ENCODE measurements around the gene CREB3L1.
A peak's percentile ranks its signal among the peaks of the same experiment; 100 is the strongest.
"Not testable (repeated sequence)": the region's sequence is repeated elsewhere in the genome, so short reads cannot be mapped to it uniquely, and the experiment has no call there.

CREB3L1 gene

DNA sequence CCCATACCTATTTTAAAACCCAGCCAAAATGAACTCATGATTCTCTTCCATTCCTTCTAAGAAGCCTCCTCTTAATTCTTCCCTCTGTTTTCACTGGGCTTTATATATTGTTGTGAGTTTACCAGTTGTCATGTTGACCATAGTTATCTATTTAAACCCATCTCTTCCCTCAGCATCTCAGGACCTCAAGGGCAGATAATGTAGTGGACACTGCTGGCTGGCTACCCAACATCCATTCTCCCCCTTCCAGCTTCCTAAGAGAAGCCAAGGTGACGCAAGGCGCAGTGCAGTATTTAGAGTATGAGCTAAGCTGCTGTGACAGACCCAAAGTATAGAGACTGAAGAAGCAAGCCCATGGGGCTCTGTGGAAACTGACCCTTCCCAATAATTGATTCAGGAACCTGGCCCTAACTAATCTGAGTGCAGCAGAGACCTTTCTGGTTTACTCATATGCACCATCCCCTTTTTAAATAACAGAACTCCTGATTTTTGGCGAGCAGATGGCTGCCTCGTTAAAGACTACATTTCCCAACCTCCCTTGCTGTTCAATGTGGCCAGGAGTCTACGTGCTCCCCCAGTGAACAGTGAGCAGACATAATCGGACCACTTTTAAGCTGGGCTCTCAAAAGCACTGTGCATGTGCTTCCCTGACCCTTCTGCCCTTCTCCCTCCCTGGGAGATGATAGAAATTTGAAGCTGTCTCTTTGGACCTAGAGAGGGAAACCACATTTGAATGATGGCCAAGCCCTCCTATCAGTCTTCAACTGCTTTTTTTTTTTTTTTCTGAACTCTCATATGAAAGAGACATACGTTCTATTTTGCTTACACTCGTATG is 28.1 kb upstream of the CREB3L1 start:
- DNase-seq = no peak

DNA sequence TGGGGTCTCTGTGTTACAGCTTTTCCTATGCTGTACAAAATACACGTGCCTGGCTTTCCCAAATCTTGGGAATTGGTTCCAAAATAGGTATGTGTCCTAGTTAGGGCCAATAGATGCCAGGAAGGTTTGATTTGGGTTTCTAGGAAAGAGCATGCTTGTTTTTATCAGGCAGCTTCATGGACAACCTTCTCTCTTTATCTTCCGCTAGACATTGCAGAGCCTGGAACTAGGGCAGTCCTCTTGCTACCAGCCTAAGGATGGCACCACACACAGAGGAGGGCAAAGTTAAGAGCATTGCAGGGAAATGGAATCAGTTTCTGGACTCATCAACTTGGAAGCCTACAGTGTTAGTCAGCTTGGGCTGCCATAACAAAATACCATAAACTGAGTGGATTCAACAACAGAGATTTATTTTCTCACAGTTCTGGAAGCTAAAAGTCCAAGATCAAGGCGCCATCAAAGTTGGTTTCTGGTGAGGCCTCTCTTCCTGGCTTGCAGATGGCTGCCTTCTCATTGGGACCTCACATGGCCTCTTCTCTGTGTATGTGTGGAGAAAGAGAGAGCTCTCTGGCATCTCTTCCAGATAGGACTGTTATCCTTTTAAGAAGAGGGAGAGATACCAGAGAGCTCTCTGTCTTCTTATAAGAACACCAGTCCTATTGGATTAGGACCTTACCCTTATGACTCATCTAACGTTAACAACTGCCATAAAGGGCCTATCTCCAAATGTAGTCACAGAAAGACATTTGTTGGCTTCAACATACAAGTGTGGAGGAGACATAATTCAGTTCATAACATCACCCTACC is 27.3 kb upstream of the CREB3L1 start:
- DNase-seq = no peak

GRCh38 chr11:46250745-46251052 is 26.8 kb upstream of the CREB3L1 start:
- no peak for DNase-seq

- no peak for DNase-seq
Measured at GRCh38 chr11:46251954-46252353, 25.5 kb upstream of the CREB3L1 start.

GRCh38 chr11:46252373-46252914 is 25.0 kb upstream of the CREB3L1 start:
- DNase-seq = no peak

GRCh38 chr11:46253258-46254132 is 24.0 kb upstream of the CREB3L1 start:
- no peak for DNase-seq

DNA sequence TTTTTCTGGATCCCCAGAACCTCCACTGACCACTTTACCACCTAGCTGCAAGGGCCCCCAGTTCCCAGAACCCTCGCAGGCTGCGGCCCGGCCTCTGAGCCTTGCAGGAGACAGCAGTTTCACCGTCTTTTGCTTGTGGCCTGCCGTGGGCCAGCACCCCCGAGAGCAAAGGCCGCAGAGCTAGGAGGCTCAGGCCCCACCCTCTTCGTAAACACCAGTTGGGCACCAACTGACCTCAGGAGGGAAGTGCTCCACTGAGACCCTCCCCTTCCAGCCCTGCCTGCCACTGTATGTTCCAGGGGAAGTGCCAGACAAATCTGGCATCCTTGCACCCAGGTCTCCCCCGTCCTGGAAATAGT is 23.4 kb upstream of the CREB3L1 start:
- DNase-seq = no peak

- no peak for DNase-seq
Measured at GRCh38 chr11:46256540-46257001, 20.9 kb upstream of the CREB3L1 start.

GRCh38 chr11:46259347-46259746 is 18.1 kb upstream of the CREB3L1 start:
- not testable (repeated sequence) for DNase-seq

DNA sequence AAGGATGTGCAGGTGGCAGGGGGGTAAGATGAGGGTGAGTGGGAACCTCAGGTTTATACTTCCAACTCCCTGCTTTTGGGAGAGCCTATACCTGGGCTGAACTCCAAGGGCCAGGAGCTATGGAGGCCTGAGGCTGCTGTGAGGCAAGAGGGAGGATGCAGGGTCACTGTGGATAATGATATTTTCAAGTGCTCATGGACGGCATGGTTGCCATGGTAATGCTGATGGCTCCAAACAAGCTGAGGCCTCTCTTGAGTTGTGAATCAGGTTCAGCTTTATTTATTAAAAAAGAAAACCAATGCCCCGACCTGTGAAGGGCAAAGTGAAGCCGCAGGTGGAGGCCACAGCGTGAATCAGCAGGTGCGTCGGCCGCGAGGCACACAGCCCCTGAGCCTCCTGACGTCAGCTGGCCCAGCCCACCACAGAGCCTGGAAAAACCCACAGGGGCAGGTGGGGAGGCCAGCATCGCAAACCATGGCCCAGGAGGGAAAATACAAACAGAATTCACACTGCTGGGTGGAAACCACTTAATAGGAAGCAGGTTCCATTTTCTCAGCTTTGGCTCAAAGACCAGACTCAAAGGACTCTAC is 17.4 kb upstream of the CREB3L1 start:
- no peak for DNase-seq

DNA sequence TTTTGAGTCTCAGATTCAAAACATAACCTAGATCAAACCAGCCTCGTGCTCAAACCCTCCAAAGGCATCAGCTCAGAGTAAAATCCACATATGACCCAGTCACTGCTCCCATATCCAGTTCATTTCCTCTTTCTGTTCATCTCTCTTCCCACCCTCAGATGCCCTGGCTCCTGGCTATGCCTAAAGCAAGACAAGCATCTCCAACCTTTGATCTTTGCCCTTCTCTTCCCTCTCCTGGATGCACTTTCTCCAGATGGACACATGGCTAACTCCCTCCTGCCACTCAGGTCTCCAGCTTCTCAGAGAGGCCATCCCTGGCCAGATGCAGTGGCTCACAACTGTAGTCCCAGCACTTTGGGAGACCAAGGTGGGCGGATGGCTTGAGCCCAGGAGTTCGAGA is 14.3 kb upstream of the CREB3L1 start:
- DNase-seq = no peak

DNA sequence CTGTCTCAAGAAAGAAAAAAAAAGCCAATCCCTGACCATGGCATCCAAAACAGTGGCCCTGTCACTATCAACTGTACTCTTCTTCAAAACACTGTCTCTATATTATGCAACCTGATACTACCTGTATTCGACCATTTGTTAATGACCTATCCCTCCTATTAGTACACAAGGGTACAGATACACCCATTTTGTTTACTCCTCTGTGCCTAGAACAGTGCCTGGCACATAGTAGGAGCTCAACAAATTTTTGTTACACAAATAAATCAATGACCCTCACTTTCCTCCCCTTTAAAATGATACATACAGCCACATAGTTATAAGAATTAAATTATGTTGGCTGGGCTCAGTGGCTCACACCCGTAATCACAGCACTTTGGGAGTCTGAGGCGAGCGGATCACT is 13.4 kb upstream of the CREB3L1 start:
- no peak for DNase-seq

- no peak for DNase-seq
Measured at GRCh38 chr11:46264976-46265375, 12.5 kb upstream of the CREB3L1 start.

DNA sequence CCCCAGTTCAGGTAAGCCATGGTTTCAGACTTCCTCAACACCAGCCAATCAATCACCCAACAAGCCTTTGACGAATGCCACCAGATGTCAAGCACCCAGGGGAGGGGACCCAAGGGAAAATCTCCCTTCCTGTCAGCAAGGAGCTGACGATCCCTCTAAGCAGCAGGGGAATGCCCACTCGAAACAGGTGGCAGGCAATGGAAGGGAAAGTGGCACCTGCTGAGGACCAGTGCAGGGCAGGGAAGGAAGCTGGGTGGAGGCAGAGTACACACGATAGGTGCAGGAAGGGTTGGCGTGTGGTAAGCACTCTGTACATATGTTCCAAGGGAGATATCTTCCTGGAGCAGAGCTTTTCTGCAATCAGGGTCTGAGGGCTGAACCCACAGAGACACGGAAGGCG is 11.7 kb upstream of the CREB3L1 start:
- no peak for DNase-seq

- DNase-seq = no peak
Measured at GRCh38 chr11:46267930-46268329, 9.5 kb upstream of the CREB3L1 start.

GRCh38 chr11:46270684-46271083 is 6.8 kb upstream of the CREB3L1 start:
- DNase-seq = peak; percentile 56

- DNase-seq = no peak
Measured at GRCh38 chr11:46271407-46271806, 6.1 kb upstream of the CREB3L1 start.

GRCh38 chr11:46271875-46272815 is 5.3 kb upstream of the CREB3L1 start:
- no peak for DNase-seq

GRCh38 chr11:46272816-46273427 is 4.5 kb upstream of the CREB3L1 start:
- peak; percentile 91 for DNase-seq

DNA sequence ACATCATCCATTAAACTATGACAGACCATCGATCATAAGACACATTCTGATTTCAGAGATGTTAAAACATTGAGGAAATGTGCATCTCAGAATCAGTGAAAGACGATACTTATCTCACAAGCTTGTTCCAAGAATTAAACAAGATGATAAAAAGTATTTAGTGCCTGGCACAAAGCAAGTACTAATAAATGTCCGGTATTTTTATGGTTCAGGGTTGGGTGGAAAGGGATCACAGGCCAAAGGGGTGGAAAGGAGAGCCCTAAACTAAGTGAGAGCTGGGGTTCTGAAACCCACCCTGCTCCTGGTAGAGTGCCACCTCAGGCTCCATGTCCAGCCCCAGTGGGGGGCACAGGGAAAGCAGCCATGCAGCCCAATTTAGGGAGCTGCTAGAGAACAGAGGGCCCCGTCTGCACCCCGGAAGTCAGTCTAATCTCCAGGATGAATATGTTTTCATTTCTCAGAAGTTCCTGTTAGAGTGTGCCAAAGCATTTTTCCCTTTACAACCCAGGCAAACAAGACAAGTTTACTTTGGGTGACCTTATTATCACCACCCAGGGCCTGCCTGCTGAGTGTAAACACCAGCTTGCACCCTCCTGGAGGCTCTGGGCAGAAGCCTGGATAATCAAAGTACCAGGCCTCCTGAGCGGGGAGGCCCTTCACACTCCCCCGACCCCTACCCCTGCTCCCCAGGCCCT is 3.8 kb upstream of the CREB3L1 start:
- no peak for DNase-seq

Data from right hindlimb (tissue), 1 donor.